Ureter (tissue), 1 donor: ENCODE data around the gene SNX25. TPM values are rescaled to one million over a fixed set of nuclear protein-coding genes. Genes with fewer than 3 reads are reported as not detected.

Experiments
- DNase-seq: peaks from one replicate; pipeline ENCODE4 v3.0.0-alpha.2; 2020; ENCODE audit warnings: low spot score
- total RNA-seq: library from RNA; stranded (reverse); gene quantifications from one replicate; pipeline ENCODE4 v1.2.4, GENCODE V29; 2023
- donor health status: DM: yes; HTN: yes; CAD: no.

Gene SNX25
- total RNA-seq, 1 donor from 2014 or later = 17.4 TPM

GRCh38 chr4:185411849-185412248, 202.5 kb downstream of the SNX25 start:
- no peak for DNase-seq

- DNase-seq = no peak
These were observed 203.0 kb downstream of the SNX25 start for GRCh38 chr4:185412412-185412811.

Other genes with a start within 250 kb of the SNX25 start
- gene HELT, start 191.1 kb upstream of the SNX25 start, total RNA-seq = not detected
- gene SLC25A4, start 66.3 kb upstream of the SNX25 start, total RNA-seq = 28.0 TPM
- 49.3 TPM for gene CFAP97, start 5.6 kb upstream of the SNX25 start, total RNA-seq
- gene LRP2BP, start 186.3 kb downstream of the SNX25 start, total RNA-seq = 2.1 TPM
- gene ANKRD37, start 187.2 kb downstream of the SNX25 start, total RNA-seq = 11.9 TPM
- gene UFSP2, start 216.4 kb downstream of the SNX25 start, total RNA-seq = 37.3 TPM